Spleen (tissue), 11 donors: ENCODE data around the gene NDUFS8. TPM values are rescaled to one million over a fixed set of nuclear protein-coding genes. Genes with fewer than 3 reads are reported as not detected.
"Not testable (repeated sequence)": the region's sequence is repeated elsewhere in the genome, so short reads cannot be mapped to it uniquely, and the experiment has no call there.

Experiments used
- DNase-seq: peaks from one replicate; pipeline ENCODE4 v3.0.0-alpha.2; 2020
- H3K27ac ChIP-seq, 8 donors: fragments of 200-600 bp; sonication (generic) in 7 of 8; 1 replicate in 4 of 8; 2 replicates in 4 of 8; pipeline versions ENCODE4 v1.5.0 to v1.8.0; 2016 to 2021; ENCODE audit warnings: inconsistent platforms in 4 of 8, mild to moderate bottlenecking in 4 of 8, moderate library complexity in 1 of 8
- H3K27me3 ChIP-seq, 7 donors: fragments of 200-600 bp; sonication (generic) in 6 of 7; replicated peaks in 1 of 7; 1 replicate in 4 of 7; 2 replicates in 3 of 7; pipeline versions ENCODE4 v1.5.0 to v1.8.0; 2016 to 2021; ENCODE audit warnings: inconsistent platforms in 3 of 7, mild to moderate bottlenecking in 1 of 7
- H3K36me3 ChIP-seq, 6 donors: fragments of 200-600 bp; sonication (generic) in 5 of 6; 1 replicate in 4 of 6; 2 replicates in 2 of 6; pipeline versions ENCODE4 v1.5.0 to v1.8.0; 2016 to 2021; ENCODE audit warnings: inconsistent platforms in 2 of 6
- H3K4me1 ChIP-seq, 6 donors: fragments of 200-600 bp; sonication (generic) in 5 of 6; 1 replicate in 3 of 6; 2 replicates in 3 of 6; pipeline versions ENCODE4 v1.5.0 to v1.8.0; 2016 to 2021; ENCODE audit warnings: inconsistent platforms in 3 of 6
- H3K4me3 ChIP-seq, 8 donors: fragments of 200-600 bp; sonication (generic) in 7 of 8; 1 replicate in 4 of 8; 2 replicates in 4 of 8; pipeline versions ENCODE4 v1.5.0 to v1.8.0; 2016 to 2021; ENCODE audit warnings: inconsistent platforms in 4 of 8, mild to moderate bottlenecking in 4 of 8, moderate library complexity in 2 of 8
- H3K9me3 ChIP-seq, 8 donors: fragments of 200-600 bp; sonication (generic) in 7 of 8; 1 replicate in 4 of 8; 2 replicates in 4 of 8; pipeline versions ENCODE4 v1.5.0 to v1.8.0; 2016 to 2021; ENCODE audit warnings: inconsistent platforms in 4 of 8
- POLR2A ChIP-seq, 3 donors: fragments of 450-650 bp; IDR thresholded peaks; one replicate each; pipeline ENCODE4 v1.5.1; 2017; ENCODE audit warnings: antibody characterized with exemption in 3 of 3, mild to moderate bottlenecking in 1 of 3
- POLR2AphosphoS5 ChIP-seq, 3 donors: sonication (generic); formaldehyde crosslinking; IDR thresholded peaks; one replicate each; pipeline ENCODE4 v1.5.1; 2017; ENCODE audit warnings: antibody characterized with exemption in 3 of 3
- WGBS, 5 donors: extraction: QIAGEN DNeasy Blood & Tissue Kit in 3 of 5; methylation state at CpG; one replicate each; pipeline versions ENCODE4 v1.1.5 to v1.1.7; 2013 to 2018; 5-methylcytosine and 5-hydroxymethylcytosine counted together
- intact Hi-C: fragments of 100-400 bp; cut with DNase I; formaldehyde crosslinking; loops from one replicate; pipeline ENCODE4 v1.15.0; 2023; ENCODE audit warnings: low total_unique reads
- polyA plus RNA-seq, 3 donors: library from polyadenylated mRNA; stranded (reverse); fragments of 200-250 nt; gene quantifications; one replicate each; pipeline ENCODE4 v1.2.1, GENCODE V29; 2013
- total RNA-seq, 7 donors: library from RNA; depleted of rRNA in 3 of 7; stranded (reverse); fragments of >200 nt in 3 of 7; fragmentation: NEBNext Ultra II Directional in 4 of 7; extraction: Animal tissue kit (Norgen Biotek cat#: 25700) in 4 of 7; gene quantifications; one replicate each; pipeline versions ENCODE4 v1.1.0 to v1.2.1, GENCODE V29; 2016 to 2021
- TF ChIP-seq, protein P1 (sequence below), 11 experiments: fragments of 200-600 bp in 7 of 11; fragments of 450-650 bp in 4 of 11; sonication (generic) in 4 of 11; IDR thresholded peaks in 8 of 11; conservative IDR thresholded peaks in 3 of 11; 1 replicate in 7 of 11; 2 replicates in 4 of 11; pipeline versions ENCODE4 v1.4.0 to v1.8.0; 2016 to 2021; ENCODE audit warnings: antibody characterized with exemption in 11 of 11, inconsistent platforms in 4 of 11, mild to moderate bottlenecking in 1 of 11
- donor health status: healthy with polysubstance abuse.
- donor health status: DM: no; HTN: no; CAD: no; lungs with moderate emphysema.
- donor health status: DM: no; HTN: no; CAD: no.
- donor health status: Bipolar disorder and iron deficiency.
- donor health status: healthy.
- donor health status: DM: no; HTN: no; CAD: no.
- donor health status: DM: yes; HTN: yes; CAD: no.

NDUFS8 gene
- total and polyA plus RNA-seq, 10 donors: 75.4 to 132 (median 95.1) TPM

DNA sequence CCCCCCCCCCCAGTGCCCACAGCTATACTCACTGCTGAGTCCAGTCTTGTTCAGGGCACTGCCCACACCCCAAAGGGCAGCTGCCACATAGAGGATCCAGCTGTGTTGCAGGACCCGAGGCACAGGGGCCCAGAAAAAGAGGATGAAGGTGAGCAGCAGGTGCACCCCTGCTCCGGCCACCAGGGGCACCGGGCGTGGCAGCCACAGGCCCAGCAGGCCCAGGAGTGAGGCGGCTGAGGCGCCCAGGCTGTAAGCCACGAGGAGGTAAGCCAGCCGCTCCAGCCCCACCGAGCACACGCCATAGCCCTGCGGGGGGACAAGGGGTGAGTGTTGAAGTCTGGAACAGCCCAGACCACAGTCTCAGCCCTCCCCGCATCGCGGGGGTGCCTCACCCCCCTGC, 34.9 kb upstream of the NDUFS8 start:
- Histone ChIP-seq H3K27me3 (peaks cover 0 to 13% (median 4%) of the 10 kb centered on the region in 7 donors), H3K4me1 (peaks cover 3 to 78% (median 63%) of the 10 kb centered on the region in 6 donors), H3K36me3 (peaks cover 0 to 95% (median 27%) of the 10 kb centered on the region in 6 donors)
- H3K27ac ChIP-seq, DNase-seq, H3K4me3 ChIP-seq, H3K9me3 ChIP-seq, intact Hi-C loops: not testable (repeated sequence)
- TF ChIP-seq POLR2AphosphoS5 (IDR thresholded peaks at IDR 0.05): peak in 1 of 3 donors; percentile 62
- WGBS, 5 donors: 67 to 88% (median 80%) methylated on average over 5 to 14 of the region's 14 CpGs

DNA sequence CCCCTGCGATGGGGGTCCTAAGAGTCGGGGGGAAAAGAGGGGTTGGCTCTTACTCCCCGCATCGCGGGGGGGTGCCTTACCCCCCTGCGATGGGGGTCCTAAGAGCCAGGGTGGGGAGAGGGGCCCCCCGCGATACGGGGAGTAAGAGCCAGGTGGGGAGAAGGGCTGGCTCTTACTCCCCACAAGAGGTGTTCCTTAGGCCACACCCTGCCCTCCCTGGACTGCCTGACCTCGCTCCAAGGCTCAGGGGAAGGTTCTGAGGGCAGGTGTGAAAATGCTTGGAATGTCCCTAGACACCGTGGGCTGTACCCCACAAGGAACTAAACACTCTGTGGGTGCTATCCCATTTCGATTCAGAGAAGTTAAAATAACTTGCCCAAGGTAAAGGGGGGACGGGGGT, 34.4 kb upstream of the NDUFS8 start:
- WGBS, 5 donors: 87 to 93% (median 91%) methylated on average over 11 to 13 of the region's 13 CpGs
- peaks cover 3 to 79% (median 66%) of the 10 kb centered on the region in 6 donors for H3K4me1 ChIP-seq
- intact Hi-C loops: no loop called here
- H3K27ac ChIP-seq: no peak overlapping the region
- TF ChIP-seq POLR2A (IDR thresholded peaks at IDR 0.05) (no peak), POLR2AphosphoS5 (IDR thresholded peaks at IDR 0.05) (no peak)
- TF ChIP-seq, protein P1, sequence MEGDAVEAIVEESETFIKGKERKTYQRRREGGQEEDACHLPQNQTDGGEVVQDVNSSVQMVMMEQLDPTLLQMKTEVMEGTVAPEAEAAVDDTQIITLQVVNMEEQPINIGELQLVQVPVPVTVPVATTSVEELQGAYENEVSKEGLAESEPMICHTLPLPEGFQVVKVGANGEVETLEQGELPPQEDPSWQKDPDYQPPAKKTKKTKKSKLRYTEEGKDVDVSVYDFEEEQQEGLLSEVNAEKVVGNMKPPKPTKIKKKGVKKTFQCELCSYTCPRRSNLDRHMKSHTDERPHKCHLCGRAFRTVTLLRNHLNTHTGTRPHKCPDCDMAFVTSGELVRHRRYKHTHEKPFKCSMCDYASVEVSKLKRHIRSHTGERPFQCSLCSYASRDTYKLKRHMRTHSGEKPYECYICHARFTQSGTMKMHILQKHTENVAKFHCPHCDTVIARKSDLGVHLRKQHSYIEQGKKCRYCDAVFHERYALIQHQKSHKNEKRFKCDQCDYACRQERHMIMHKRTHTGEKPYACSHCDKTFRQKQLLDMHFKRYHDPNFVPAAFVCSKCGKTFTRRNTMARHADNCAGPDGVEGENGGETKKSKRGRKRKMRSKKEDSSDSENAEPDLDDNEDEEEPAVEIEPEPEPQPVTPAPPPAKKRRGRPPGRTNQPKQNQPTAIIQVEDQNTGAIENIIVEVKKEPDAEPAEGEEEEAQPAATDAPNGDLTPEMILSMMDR (IDR thresholded peaks at IDR 0.05 in 8 of 11, conservative IDR thresholded peaks at IDR 0.05 in 3 of 11): no peak
- H3K4me3 ChIP-seq: no peak overlapping the region
- H3K9me3 ChIP-seq: no peaks in the 10 kb centered on the region
- peaks cover 0 to 98% (median 27%) of the 10 kb centered on the region in 6 donors for H3K36me3 ChIP-seq
- peaks cover 0 to 9% (median 4%) of the 10 kb centered on the region in 7 donors for H3K27me3 ChIP-seq
- DNase-seq: no peak

DNA sequence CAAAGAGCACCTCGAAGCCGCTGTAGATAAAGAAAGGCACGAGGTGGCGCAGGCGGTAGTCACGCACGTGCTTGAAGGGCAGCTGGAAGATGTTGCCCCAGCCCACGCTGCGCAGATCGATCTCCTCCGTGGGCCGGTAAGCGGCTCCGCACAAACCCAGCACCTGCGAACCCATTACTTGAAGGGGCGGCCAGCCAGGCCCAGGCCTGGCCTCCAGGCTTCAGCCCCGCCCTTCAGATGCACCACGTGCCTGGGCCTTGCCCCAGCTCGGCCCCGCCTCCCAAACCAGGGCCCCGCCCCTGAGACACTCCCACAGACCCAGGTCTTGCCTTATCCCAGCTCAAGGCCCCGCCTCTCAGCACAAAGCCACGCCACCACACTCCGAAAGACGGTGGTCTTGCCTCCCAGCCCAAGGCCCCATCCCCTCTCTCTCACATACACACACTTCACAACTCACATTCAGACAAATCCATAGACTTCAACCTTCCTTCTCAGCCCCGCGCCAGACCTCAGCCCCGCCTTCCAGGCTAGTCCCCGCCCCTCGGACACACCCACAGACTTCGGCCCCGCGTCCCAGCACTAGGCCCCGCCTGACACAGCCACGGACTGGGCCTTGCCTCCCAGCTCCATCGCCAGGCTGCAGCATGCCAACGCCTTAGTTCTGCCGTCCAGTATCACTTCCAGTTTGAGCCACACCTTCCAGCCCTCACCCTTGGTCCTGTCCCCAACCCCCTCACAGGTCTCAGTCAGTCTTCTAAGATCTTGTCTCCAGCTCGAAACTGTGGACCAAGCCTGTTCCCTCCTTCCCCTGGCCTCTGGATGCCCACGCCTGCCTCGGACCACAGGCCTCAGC, 33.6 kb upstream of the NDUFS8 start:
- H3K27me3 ChIP-seq: peaks cover 0 to 1% (median 0%) of the 10 kb centered on the region in 7 donors
- H3K4me3 ChIP-seq: peak overlapping the region in 1 of 8 donors; percentile 18
- TF ChIP-seq, protein P1 (IDR thresholded peaks at IDR 0.05 in 8 of 11, conservative IDR thresholded peaks at IDR 0.05 in 3 of 11): no peak
- no peak for TF ChIP-seq POLR2A (IDR thresholded peaks at IDR 0.05)
- peak; percentile 51 to 80 (median 55) for TF ChIP-seq POLR2AphosphoS5 (IDR thresholded peaks at IDR 0.05)
- H3K4me1 ChIP-seq: peaks cover 3 to 79% (median 70%) of the 10 kb centered on the region in 6 donors
- H3K9me3 ChIP-seq: no peaks in the 10 kb centered on the region
- DNase-seq: peak; percentile 89
- H3K27ac ChIP-seq: peak overlapping the region in 5 of 8 donors; percentile 8 to 64 (median 20)
- WGBS, 5 donors: 64 to 77% (median 74%) methylated on average over 31 to 41 of the region's 41 CpGs
- intact Hi-C loops: no loop called here
- H3K36me3 ChIP-seq: peaks cover 0 to 98% (median 27%) of the 10 kb centered on the region in 6 donors

- TF ChIP-seq POLR2A (IDR thresholded peaks at IDR 0.05): no peak
- TF ChIP-seq, protein P1 (IDR thresholded peaks at IDR 0.05 in 8 of 11, conservative IDR thresholded peaks at IDR 0.05 in 3 of 11): no peak
- peak in 2 of 3 donors; percentile 28 to 73 for TF ChIP-seq POLR2AphosphoS5 (IDR thresholded peaks at IDR 0.05)
- Histone ChIP-seq H3K9me3 (no peaks in the 10 kb centered on the region), H3K27me3 (no peaks in the 10 kb centered on the region), H3K27ac (peak overlapping the region in 5 of 8 donors; percentile 8 to 64 (median 20)), H3K4me3 (no peak overlapping the region), H3K36me3 (peaks cover 0 to 99% (median 27%) of the 10 kb centered on the region in 6 donors), H3K4me1 (peaks cover 3 to 86% (median 77%) of the 10 kb centered on the region in 6 donors)
- intact Hi-C loops: no loop called here
- DNase-seq: peak; percentile 82
- WGBS, 5 donors: 87 to 93% (median 91%) methylated on average over 28 to 29 of the region's 29 CpGs
Observed at GRCh38 chr11:67997475-67997921, 33.0 kb upstream of the NDUFS8 start.
